OCI-LY7 (cell line): ENCODE results near the gene DNMT1.

Source experiments
- EZH2phosphoT487 ChIP-seq: fragments of 200-600 bp; sonication (generic); IDR thresholded peaks from 2 replicates; pipeline ENCODE4 v1.6.1; 2018; ENCODE audit warnings: low read depth, borderline replicate concordance, mild to moderate bottlenecking, mixed run types, antibody characterized with exemption, low read length, moderate library complexity, mixed read lengths
- TF ChIP-seq, protein P1 (sequence below): fragments of 200-600 bp; sonication (generic); conservative IDR thresholded peaks from 2 replicates; pipeline ENCODE4 v1.5.1; 2014; ENCODE audit warnings: mild to moderate bottlenecking, antibody characterized with exemption, low read length, moderate library complexity, mixed read lengths

- TF ChIP-seq, protein P1, sequence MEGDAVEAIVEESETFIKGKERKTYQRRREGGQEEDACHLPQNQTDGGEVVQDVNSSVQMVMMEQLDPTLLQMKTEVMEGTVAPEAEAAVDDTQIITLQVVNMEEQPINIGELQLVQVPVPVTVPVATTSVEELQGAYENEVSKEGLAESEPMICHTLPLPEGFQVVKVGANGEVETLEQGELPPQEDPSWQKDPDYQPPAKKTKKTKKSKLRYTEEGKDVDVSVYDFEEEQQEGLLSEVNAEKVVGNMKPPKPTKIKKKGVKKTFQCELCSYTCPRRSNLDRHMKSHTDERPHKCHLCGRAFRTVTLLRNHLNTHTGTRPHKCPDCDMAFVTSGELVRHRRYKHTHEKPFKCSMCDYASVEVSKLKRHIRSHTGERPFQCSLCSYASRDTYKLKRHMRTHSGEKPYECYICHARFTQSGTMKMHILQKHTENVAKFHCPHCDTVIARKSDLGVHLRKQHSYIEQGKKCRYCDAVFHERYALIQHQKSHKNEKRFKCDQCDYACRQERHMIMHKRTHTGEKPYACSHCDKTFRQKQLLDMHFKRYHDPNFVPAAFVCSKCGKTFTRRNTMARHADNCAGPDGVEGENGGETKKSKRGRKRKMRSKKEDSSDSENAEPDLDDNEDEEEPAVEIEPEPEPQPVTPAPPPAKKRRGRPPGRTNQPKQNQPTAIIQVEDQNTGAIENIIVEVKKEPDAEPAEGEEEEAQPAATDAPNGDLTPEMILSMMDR = no peak
- no peak for TF ChIP-seq EZH2phosphoT487
These were observed 51.1 kb downstream of the DNMT1 start for GRCh38 chr19:10143681-10144080.
